Activated naive CD4-positive, alpha-beta T cell treated with anti-CD3 and anti-CD28 coated beads, Interleukin-2, amount 50 U/mL, for 24 hours (primary cell): Measurements from ENCODE around the gene ETV2.

Experiments
- H3K27ac Mint-ChIP-seq: one replicate; pipeline ENCODE4 v1.8.0; 2021; ENCODE audit warnings: mild to moderate bottlenecking, mixed read lengths
- H3K27me3 Mint-ChIP-seq: one replicate; pipeline ENCODE4 v1.8.0; 2021; ENCODE audit warnings: mixed read lengths
- H3K36me3 Mint-ChIP-seq: one replicate; pipeline ENCODE4 v1.8.0; 2021; ENCODE audit warnings: mixed read lengths
- H3K4me1 Mint-ChIP-seq: one replicate; pipeline ENCODE4 v1.8.0; 2021; ENCODE audit warnings: mixed read lengths
- H3K4me3 Mint-ChIP-seq: one replicate; pipeline ENCODE4 v1.8.0; 2021; ENCODE audit warnings: mild to moderate bottlenecking, mixed read lengths
- H3K9me3 Mint-ChIP-seq: one replicate; pipeline ENCODE4 v1.8.0; 2021; ENCODE audit warnings: mixed read lengths

Gene ETV2

DNA sequence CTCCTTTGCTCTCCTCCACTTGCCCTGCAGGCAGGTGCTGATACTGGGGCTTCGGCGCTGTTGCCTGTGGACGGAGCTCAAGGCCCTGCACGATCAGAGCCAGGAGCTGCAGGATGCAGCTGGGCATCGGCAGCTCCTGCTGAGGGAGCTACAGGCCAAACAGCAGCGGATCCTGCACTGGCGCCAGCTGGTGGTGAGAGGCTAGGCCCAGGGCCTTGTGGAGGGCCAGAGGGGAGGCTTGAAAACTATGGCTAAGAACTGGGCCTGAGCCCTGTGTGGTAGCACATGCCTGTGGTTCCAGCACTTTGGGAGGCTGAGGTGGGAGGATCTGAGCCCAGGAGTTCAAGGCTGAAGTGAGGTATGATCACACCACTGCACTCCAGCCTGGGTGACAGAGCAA is 22.7 kb upstream of the ETV2 start:
- H3K9me3 Mint-ChIP-seq = no peaks in the 10 kb centered on the region
- peaks cover 5% of the 10 kb centered on the region for H3K36me3 Mint-ChIP-seq
- peaks cover 1% of the 10 kb centered on the region for H3K4me1 Mint-ChIP-seq
- no peaks in the 10 kb centered on the region for H3K27me3 Mint-ChIP-seq
- H3K27ac Mint-ChIP-seq = no peak overlapping the region
- no peak overlapping the region for H3K4me3 Mint-ChIP-seq

DNA sequence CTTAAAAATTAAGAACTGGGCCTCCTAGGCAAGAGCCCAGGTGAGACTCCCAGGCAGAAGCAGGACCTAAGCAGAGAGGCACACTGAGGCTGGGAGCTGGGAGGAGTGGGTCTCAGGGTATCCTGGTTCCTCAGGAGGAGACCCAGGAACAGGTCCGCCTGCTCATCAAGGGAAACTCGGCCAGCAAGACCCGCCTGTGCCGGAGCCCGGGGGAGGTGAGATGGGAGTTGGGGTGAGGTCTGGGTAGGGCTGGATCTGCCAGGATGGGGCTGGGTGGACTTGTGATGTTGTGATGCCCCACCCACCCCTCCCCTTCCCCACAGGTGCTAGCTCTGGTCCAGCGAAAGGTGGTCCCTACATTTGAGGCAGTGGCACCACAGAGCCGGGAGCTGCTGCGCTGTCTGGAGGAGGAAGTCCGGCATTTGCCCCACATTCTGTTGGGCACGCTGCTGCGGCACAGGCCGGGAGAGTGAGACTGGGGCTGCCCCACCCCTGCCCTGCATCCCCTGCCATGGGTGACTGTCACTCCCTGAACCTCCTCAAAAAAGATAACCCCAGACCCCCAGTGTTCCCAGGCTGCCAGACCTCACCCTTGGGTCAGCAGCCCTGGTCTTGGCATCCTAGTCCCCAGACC is 22.1 kb upstream of the ETV2 start:
- Mint-ChIP-seq H3K36me3 (peaks cover 5% of the 10 kb centered on the region), H3K9me3 (no peaks in the 10 kb centered on the region), H3K4me3 (no peak overlapping the region), H3K27me3 (no peaks in the 10 kb centered on the region), H3K4me1 (no peaks in the 10 kb centered on the region), H3K27ac (no peak overlapping the region)

DNA sequence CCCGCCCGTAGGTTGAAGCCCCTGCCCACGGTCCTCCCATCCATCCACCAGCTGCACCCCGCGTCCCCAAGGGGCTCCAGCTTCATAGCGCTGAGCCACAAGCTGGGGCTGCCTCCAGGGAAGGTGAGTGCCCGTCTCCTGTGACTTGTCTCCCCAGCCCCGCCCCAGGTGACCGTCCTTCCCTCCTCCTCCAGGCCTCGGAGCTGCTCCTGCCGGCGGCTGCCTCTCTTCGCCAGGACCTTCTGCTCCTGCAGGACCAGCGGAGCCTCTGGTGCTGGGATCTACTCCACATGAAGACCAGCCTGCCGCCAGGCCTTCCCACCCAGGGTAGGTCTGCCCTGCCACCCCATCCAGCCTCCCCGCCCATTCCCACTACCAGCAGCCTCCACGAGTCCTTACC is 21.5 kb upstream of the ETV2 start:
- no peaks in the 10 kb centered on the region for H3K27me3 Mint-ChIP-seq
- no peaks in the 10 kb centered on the region for H3K9me3 Mint-ChIP-seq
- H3K27ac Mint-ChIP-seq = no peak overlapping the region
- no peaks in the 10 kb centered on the region for H3K4me1 Mint-ChIP-seq
- peaks cover 5% of the 10 kb centered on the region for H3K36me3 Mint-ChIP-seq
- no peak overlapping the region for H3K4me3 Mint-ChIP-seq

DNA sequence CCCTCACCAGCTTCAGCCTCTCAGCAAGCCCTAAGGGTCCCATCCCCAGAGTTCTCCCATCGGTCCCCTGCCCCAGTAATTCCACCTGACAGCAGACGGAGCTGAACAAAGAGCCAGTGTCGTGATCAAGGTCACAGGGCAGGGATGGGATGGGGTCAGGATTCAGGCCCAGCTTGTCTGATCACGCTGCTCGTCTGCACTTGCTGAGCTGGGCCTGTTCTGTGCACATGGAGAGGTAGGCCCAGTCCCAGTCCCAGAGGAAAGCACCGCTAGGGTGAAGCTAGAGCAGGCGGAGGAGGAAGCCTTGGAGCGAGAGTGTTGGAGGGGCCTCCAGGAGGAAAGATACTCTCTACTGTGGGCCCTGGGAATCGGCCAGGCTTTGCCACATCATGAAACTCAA is 19.8 kb upstream of the ETV2 start:
- Mint-ChIP-seq H3K4me1 (no peaks in the 10 kb centered on the region), H3K9me3 (no peaks in the 10 kb centered on the region)

DNA sequence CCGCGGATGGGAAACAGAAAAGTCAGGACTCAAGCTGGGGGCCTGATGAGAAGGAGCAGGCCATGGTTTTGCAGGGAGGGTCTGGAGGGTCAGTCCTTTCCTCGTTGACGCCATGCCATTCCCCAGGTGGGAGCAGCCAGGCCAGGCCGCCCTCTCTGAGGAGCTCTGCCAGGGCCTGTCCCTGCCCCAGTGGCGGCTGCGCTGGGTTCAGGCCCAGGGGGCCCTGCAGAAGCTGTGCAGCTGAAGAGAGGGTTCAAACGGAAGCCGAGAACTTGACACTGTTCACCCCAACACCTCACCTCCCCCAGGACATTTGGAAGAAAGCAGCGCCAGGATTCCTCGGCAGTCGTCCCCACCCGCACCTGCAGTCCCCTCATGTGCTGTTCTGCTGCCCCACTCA is 18.8 kb upstream of the ETV2 start:
- no peak overlapping the region for H3K4me3 Mint-ChIP-seq
- H3K27ac Mint-ChIP-seq = no peak overlapping the region
- H3K4me1 Mint-ChIP-seq = no peaks in the 10 kb centered on the region
- no peaks in the 10 kb centered on the region for H3K9me3 Mint-ChIP-seq
- H3K27me3 Mint-ChIP-seq = no peaks in the 10 kb centered on the region
- H3K36me3 Mint-ChIP-seq = peaks cover 2% of the 10 kb centered on the region

More for the DNA sequence above, 19.8 kb upstream of the ETV2 start:
- no peak overlapping the region for H3K4me3 Mint-ChIP-seq
- no peaks in the 10 kb centered on the region for H3K27me3 Mint-ChIP-seq
- peak overlapping the region; percentile 15 for H3K27ac Mint-ChIP-seq
- peaks cover 2% of the 10 kb centered on the region for H3K36me3 Mint-ChIP-seq

DNA sequence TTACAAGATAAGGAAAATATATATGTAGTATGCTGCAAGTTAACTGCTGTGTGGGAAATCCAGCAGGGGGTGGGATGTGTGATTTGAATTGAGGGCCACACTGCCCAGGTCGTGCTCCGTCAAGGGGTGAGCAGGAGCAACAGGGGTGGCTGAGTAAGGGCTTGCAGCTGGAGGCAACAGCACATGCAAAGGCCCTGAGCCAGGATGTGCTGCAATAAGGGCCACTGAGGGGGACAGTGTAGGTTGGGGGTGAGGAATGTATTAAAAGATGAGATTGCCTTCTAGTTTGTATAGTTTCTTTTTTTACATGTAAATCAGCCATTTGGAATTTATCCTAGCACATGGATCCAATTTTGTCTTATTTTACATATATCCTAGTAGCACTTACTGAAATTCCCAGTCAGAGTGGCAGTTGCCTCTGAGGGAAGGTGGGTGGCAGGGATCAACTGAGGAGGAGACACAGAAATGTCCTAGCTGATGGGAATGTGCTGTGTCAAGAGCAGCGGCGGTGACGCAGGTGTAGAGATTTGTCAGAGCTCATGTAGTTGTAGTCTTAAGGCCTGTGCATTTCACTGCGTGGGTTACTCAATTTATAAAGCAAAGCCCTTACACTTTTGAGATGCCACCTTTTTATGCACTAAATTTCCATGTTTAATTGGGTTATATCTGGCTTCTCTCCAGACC is 18.1 kb upstream of the ETV2 start:
- Mint-ChIP-seq H3K36me3 (peaks cover 2% of the 10 kb centered on the region), H3K4me3 (no peak overlapping the region), H3K27ac (no peak overlapping the region), H3K27me3 (no peaks in the 10 kb centered on the region), H3K4me1 (peaks cover 4% of the 10 kb centered on the region), H3K9me3 (no peaks in the 10 kb centered on the region)

DNA sequence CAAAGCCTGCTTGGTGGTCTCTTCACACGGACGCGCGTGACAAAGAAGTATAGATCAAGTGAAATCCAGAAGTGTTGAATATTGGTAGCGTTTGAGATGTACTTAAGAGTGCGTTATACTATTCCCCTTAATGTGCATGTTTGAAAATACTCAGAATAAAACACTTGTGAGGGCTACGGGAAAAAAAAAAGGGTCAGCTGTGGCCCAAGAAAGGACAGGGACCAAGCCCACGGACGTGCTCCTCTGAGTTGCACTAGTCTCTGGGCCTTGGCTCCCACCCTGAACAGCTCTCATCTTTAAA is 13.3 kb upstream of the ETV2 start:
- Mint-ChIP-seq H3K36me3 (peaks cover 14% of the 10 kb centered on the region), H3K4me1 (peaks cover 30% of the 10 kb centered on the region), H3K9me3 (no peaks in the 10 kb centered on the region), H3K27ac (peak overlapping the region; percentile 99), H3K27me3 (no peaks in the 10 kb centered on the region), H3K4me3 (peak overlapping the region; percentile 100)

DNA sequence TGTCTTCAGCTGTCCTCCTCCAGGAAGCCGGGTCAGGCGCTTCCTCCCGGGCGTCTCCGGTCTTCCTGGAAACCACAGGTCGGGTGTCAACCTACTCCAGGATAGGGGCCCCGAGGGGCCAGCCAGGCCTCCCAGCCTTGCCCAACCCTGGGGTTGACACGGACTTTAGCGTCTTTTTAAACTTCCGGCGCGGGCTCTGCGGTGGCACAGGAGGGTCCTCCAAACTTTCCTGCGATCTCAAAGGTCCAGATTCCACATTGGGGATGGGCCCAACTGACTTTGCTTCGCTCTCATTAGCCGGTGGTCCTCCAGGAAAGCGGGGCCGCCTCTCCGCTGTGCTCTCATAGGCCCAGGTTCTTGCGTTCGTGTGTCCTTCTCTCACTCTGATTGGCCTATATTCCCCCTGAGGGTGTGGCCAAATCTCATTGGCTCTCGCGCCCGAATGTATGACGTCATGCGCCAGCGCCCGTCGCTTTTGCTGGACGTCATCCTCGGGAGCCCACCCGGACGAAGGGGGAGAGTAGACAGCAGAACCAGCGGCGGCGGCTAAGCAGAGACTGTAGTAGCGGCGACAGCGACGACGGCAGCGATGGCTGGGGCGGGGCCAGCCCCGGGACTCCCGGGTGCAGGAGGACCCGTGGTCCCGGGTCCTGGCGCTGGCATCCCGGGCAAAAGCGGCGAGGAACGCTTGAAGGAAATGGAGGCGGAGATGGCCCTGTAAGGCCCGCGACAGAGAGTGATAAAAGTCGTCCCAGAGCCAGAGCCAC is 12.8 kb upstream of the ETV2 start, which contains the start of gene RBM42:
Gene RBM42 (plus strand): TSS at position 472 of the 767 bp plus-strand sequence. CDS start 118 bp downstream, at position 590.
- Mint-ChIP-seq H3K27ac (peak within 1 kb of the TSS; percentile 99), H3K9me3 (no peaks in the 10 kb centered on the region), H3K4me1 (peaks cover 30% of the 10 kb centered on the region), H3K4me3 (peak within 1 kb of the TSS; percentile 100), H3K36me3 (peaks cover 16% of the 10 kb centered on the region), H3K27me3 (no peaks in the 10 kb centered on the region)

DNA sequence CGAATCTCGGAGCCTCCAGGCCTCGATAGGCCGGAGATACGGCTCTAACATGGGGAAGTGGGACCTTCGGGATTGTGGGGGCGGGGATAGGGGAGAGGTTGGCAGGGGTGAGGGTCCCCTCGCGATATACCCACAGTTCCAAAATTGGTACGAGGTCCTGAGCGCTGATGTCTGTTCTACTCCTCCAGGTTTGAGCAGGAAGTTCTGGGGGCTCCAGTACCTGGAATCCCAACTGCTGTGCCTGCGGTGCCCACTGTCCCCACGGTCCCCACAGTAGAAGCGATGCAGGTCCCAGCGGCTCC is 12.3 kb upstream of the ETV2 start:
- Mint-ChIP-seq H3K36me3 (peaks cover 16% of the 10 kb centered on the region), H3K27me3 (no peaks in the 10 kb centered on the region), H3K27ac (peak overlapping the region; percentile 99), H3K4me1 (peaks cover 30% of the 10 kb centered on the region), H3K9me3 (no peaks in the 10 kb centered on the region), H3K4me3 (peak overlapping the region; percentile 100)

DNA sequence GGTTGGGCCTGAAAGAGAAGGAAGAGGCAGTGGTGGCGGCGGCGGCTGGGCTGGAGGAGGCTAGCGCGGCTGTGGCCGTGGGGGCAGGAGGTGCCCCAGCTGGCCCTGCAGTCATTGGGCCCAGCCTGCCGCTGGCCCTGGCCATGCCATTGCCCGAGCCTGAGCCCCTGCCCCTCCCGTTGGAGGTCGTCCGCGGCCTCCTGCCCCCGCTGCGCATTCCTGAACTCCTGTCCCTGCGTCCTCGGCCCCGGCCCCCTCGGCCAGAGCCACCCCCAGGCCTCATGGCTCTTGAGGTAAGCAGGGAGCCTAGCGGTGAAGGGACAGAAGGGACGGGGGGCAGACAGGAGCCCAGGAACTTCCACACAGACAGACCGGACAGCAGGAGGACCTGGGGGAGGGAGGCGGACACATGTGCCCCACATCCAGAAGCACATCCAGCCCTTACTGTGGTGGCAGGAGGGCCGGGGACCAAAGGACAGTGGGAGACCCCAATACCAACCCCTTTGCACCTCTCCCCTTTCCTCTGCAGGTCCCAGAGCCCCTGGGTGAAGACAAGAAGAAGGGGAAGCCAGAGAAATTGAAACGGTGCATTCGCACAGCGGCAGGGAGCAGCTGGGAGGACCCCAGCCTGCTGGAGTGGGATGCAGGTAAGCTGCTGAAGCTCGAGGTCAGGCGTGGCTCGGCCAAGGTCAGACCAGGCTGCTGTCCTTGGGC is 7.7 kb upstream of the ETV2 start:
- peaks cover 22% of the 10 kb centered on the region for H3K4me1 Mint-ChIP-seq
- no peak overlapping the region for H3K27ac Mint-ChIP-seq
- H3K27me3 Mint-ChIP-seq = no peaks in the 10 kb centered on the region
- H3K4me3 Mint-ChIP-seq = no peak overlapping the region
- no peaks in the 10 kb centered on the region for H3K9me3 Mint-ChIP-seq
- H3K36me3 Mint-ChIP-seq = peaks cover 17% of the 10 kb centered on the region

DNA sequence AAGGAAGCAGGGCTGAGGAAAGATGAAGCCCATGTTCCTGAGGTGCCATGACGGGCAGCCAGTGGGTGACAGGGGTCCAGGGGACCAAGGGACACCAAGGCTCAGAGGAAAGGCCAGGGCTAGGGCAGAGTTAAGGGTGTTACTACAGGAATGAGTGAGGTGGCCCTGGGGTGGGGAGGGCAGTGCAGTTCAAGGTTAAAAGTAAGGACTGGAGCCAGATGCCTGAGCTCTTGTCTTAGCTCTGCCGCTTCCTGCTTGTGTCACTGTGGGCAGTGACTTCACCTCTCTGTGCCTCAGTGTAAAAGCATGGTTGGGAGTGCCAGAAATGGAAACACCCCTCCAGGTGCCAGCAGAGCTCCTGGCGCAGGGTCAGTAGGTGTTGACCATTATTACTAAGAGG is 4.9 kb upstream of the ETV2 start:
- Mint-ChIP-seq H3K4me1 (peaks cover 14% of the 10 kb centered on the region), H3K36me3 (peaks cover 12% of the 10 kb centered on the region), H3K27me3 (no peaks in the 10 kb centered on the region), H3K27ac (no peak overlapping the region), H3K9me3 (no peaks in the 10 kb centered on the region), H3K4me3 (no peak overlapping the region)

DNA sequence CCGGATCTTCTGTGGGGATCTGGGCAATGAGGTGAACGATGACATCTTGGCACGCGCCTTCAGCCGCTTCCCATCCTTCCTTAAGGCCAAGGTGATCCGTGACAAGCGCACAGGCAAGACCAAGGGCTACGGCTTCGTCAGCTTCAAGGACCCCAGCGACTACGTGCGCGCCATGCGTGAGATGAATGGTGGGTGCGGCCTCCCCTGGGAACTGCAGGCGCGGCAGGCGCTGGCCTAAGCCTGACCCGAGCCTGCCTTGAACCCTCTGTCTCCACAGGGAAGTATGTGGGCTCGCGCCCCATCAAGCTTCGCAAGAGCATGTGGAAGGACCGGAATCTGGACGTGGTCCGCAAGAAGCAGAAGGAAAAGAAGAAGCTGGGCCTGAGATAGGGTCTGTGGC is 4.4 kb upstream of the ETV2 start:
- peaks cover 7% of the 10 kb centered on the region for H3K36me3 Mint-ChIP-seq
- no peak overlapping the region for H3K4me3 Mint-ChIP-seq
- H3K9me3 Mint-ChIP-seq = no peaks in the 10 kb centered on the region
- H3K4me1 Mint-ChIP-seq = peaks cover 11% of the 10 kb centered on the region
- no peaks in the 10 kb centered on the region for H3K27me3 Mint-ChIP-seq
- H3K27ac Mint-ChIP-seq = no peak overlapping the region

DNA sequence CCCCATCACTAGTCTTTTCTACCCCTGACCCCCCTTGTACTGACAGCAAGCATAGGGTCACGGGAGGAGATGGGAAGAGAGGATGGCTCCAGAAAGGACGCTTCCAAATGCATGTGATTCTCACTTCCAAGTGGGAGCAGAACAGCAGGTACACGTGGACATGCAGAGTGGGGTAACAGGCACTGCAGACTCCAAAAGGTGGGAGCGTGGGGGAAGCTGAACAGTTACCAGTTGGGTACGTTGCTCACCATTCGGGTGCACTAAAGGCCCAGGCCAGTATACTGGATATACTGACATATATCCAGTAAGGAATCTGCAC is 2.3 kb upstream of the ETV2 start:
- H3K4me3 Mint-ChIP-seq = no peak overlapping the region
- H3K4me1 Mint-ChIP-seq = peaks cover 15% of the 10 kb centered on the region
- no peaks in the 10 kb centered on the region for H3K9me3 Mint-ChIP-seq
- H3K36me3 Mint-ChIP-seq = peaks cover 2% of the 10 kb centered on the region
- H3K27ac Mint-ChIP-seq = no peak overlapping the region
- no peaks in the 10 kb centered on the region for H3K27me3 Mint-ChIP-seq

DNA sequence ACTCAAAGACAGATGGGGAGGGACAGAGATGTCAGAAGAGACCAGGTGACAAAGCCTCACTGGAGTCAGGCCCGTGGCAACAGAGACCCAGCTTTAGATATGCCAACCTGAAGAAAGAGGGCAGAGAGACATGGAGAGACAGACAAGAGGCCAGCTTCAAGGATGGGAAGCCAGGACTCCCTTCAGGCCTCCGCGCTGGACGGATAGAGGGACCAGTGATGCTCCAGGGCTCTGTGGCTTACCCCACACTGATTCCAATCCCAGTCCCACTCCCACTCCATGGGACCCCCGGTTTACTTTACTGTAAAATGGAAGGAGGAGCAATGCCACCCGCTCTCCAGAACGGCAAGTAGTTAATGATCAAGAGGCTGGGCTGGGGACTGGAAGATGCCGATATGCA is 1.7 kb upstream of the ETV2 start:
- Mint-ChIP-seq H3K27me3 (no peaks in the 10 kb centered on the region), H3K9me3 (no peaks in the 10 kb centered on the region), H3K27ac (no peak overlapping the region), H3K36me3 (peaks cover 2% of the 10 kb centered on the region), H3K4me3 (no peak overlapping the region), H3K4me1 (peaks cover 21% of the 10 kb centered on the region)

DNA sequence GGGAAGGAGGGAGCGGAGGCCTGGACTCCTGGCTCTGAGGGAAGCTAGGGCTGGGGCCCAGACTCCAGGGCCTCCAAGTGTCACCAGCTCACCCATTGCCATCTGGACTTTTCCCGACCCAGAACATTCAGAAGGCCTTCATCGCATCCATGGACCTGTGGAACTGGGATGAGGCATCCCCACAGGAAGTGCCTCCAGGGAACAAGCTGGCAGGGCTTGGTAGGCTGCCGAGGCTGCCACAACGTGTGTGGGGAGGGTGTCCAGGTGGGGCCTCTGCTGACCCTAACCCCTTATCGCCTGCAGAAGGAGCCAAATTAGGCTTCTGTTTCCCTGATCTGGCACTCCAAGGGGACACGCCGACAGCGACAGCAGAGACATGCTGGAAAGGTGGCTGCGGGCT is 767 bp downstream of the ETV2 start:
- Mint-ChIP-seq H3K36me3 (no peaks in the 10 kb centered on the region), H3K4me1 (peaks cover 36% of the 10 kb centered on the region), H3K27ac (no peak overlapping the region), H3K4me3 (peak overlapping the region; percentile 23), H3K27me3 (no peaks in the 10 kb centered on the region), H3K9me3 (no peaks in the 10 kb centered on the region)

DNA sequence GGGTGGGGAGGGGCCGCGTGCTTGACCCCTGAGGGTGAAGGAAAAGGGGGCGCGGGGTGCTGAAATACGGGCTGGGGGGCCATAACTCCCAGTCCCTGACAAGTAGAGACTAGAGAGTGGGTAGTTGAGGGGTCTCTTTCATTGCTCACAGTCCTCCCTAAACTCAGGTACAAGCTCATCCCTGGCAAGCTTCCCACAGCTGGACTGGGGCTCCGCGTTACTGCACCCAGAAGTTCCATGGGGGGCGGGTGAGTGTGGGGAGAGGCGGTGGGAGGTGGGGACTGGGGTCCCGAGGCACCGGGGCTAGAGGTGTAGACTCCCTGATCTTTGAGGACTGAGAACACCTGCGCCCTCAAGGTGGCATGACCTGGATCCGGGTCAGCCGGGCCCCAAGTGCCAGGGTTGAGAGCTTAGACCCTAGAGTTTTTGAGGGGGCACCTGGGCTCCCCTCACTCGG is 1.3 kb downstream of the ETV2 start:
- Mint-ChIP-seq H3K4me3 (peak overlapping the region; percentile 69), H3K9me3 (no peaks in the 10 kb centered on the region), H3K4me1 (peaks cover 36% of the 10 kb centered on the region), H3K27me3 (no peaks in the 10 kb centered on the region), H3K27ac (no peak overlapping the region), H3K36me3 (no peaks in the 10 kb centered on the region)
